GM12878 (cell line): ENCODE data around the gene CLBA1. TPM values are rescaled to one million over a fixed set of nuclear protein-coding genes. Genes with fewer than 3 reads are reported as not detected.
A peak's percentile ranks its signal among the peaks of the same experiment; 100 is the strongest.

Source experiments
- ATAC-seq: fragments of 200-7000 bp; cut with Tn5 transposase; 3 replicates; pipeline ENCODE4 v1.9.1; 2020; ENCODE audit warnings: mild to moderate bottlenecking, moderate library complexity
- BruUV-seq: library from RNA; stranded (reverse); fragments of 400-500 nt; replicated peaks from 2 replicates; lab custom pipeline; 2021; lab: Mats Ljungman, UMichigan
- CTCF ChIA-PET: fragments of 300-600 bp; sonication (Branson Sonifier 250); formaldehyde crosslinking; extraction: SDS; loops from one replicate; lab custom pipeline; 2021; ENCODE audit warnings: inconsistent platforms; lab: Yijun Ruan, JAX
- POLR2A ChIA-PET: fragments of 350-600 bp; formaldehyde crosslinking; extraction: SDS; loops from one replicate; lab custom pipeline; 2021; ENCODE audit warnings: inconsistent platforms; lab: Charles Lee
- RAD21 ChIA-PET: fragments of 300-600 bp; sonication (Branson Sonifier 250); formaldehyde crosslinking; loops from one replicate; lab custom pipeline; 2023; ENCODE audit warnings: antibody characterized with exemption; ENCODE audit not compliant: unreplicated experiment; lab: Charles Lee
- SMC1A ChIA-PET: fragments of 300-600 bp; sonication (Branson Sonifier 250); formaldehyde crosslinking; loops from one replicate; lab custom pipeline; 2023; ENCODE audit not compliant: unreplicated experiment, uncharacterized antibody; lab: Charles Lee
- DNase-seq: peaks from one replicate; pipeline ENCODE4 v3.0.0-alpha.2; 2011; ENCODE audit warnings: low read depth, low spot score
- FAIRE-seq: peaks from 3 replicates; lab custom pipeline; 2011; peaks lifted over from hg19 to GRCh38; lab: Jason Lieb, UNC
- H2AFZ ChIP-seq: 2 replicates; pipeline ENCODE4 v1.6.0; 2011; ENCODE audit warnings: low read depth, low read length, control low read depth; ENCODE audit not compliant: control insufficient read depth
- H3K27ac ChIP-seq: 2 replicates; pipeline ENCODE4 v1.5.1; 2011; ENCODE audit warnings: control low read depth; ENCODE audit not compliant: control insufficient read depth, insufficient read depth
- H3K27me3 ChIP-seq, 2 experiments: replicated peaks in 1 of 2; 2 replicates each; pipeline versions ENCODE4 v1.6.0 to v1.6.1; 2011; ENCODE audit warnings: low read length in 1 of 2; ENCODE audit not compliant: control insufficient read depth in 2 of 2, insufficient read depth in 2 of 2
- H3K36me3 ChIP-seq, 2 experiments: 2 replicates each; pipeline ENCODE4 v1.5.1; 2011; ENCODE audit warnings: low read length in 1 of 2; ENCODE audit not compliant: control insufficient read depth in 2 of 2, insufficient read depth in 2 of 2
- H3K4me1 ChIP-seq: 2 replicates; pipeline ENCODE4 v1.6.1; 2011; ENCODE audit warnings: mild to moderate bottlenecking, low read length, moderate library complexity, mixed read lengths; ENCODE audit not compliant: control insufficient read depth, insufficient read depth
- H3K4me2 ChIP-seq: 2 replicates; pipeline ENCODE4 v1.6.0; 2011; ENCODE audit warnings: control low read depth; ENCODE audit not compliant: control insufficient read depth, insufficient read depth
- H3K4me3 ChIP-seq: fragments of 200-600 bp; sonication (generic); 2 replicates; pipeline ENCODE4 v1.5.1; 2016
- H3K79me2 ChIP-seq: 2 replicates; pipeline ENCODE4 v1.6.0; 2011; ENCODE audit warnings: low read length; ENCODE audit not compliant: control insufficient read depth, insufficient read depth
- H3K9ac ChIP-seq: 2 replicates; pipeline ENCODE4 v1.8.0; 2011; ENCODE audit warnings: low read length, control low read depth, mixed read lengths; ENCODE audit not compliant: control insufficient read depth, insufficient read depth
- H3K9me3 ChIP-seq: replicated peaks from 3 replicates; pipeline ENCODE4 v1.5.1; 2011; ENCODE audit warnings: mild to moderate bottlenecking, low read length; ENCODE audit not compliant: control insufficient read depth, insufficient read depth
- H4K20me1 ChIP-seq: 2 replicates; pipeline ENCODE4 v1.6.0; 2011; ENCODE audit not compliant: control insufficient read depth, insufficient read depth
- ATF7 ChIP-seq: fragments of 450-650 bp; IDR thresholded peaks from 2 replicates; pipeline ENCODE4 v1.6.1; 2016; ENCODE audit warnings: low read depth, mild to moderate bottlenecking
- ESRRA ChIP-seq: IDR thresholded peaks from 2 replicates; pipeline ENCODE4 v1.6.1; 2012; ENCODE audit warnings: mild to moderate bottlenecking, low read length, improper control_type of control experiment
- HDAC2 ChIP-seq: fragments of 200-600 bp; sonication (generic); IDR thresholded peaks from 2 replicates; pipeline ENCODE4 v1.6.1; 2017
- MLLT1 ChIP-seq: fragments of 450-650 bp; IDR thresholded peaks from 2 replicates; pipeline ENCODE4 v1.6.1; 2016; ENCODE audit warnings: mild to moderate bottlenecking
- PKNOX1 ChIP-seq: fragments of 450-650 bp; IDR thresholded peaks from 2 replicates; pipeline ENCODE4 v1.6.1; 2016; ENCODE audit warnings: mild to moderate bottlenecking
- SIN3A ChIP-seq: IDR thresholded peaks from 2 replicates; pipeline ENCODE4 v1.6.1; 2012; ENCODE audit warnings: low read depth, low read length, improper control_type of control experiment
- TAF1 ChIP-seq: IDR thresholded peaks from 2 replicates; pipeline ENCODE4 v1.6.1; 2011; ENCODE audit warnings: mild to moderate bottlenecking, low read depth, low read length, borderline replicate concordance
- TCF12 ChIP-seq: IDR thresholded peaks from 2 replicates; pipeline ENCODE4 v1.6.1; 2011; ENCODE audit warnings: low read depth, mild to moderate bottlenecking, low read length
- USF1 ChIP-seq: IDR thresholded peaks from 2 replicates; pipeline ENCODE4 v1.6.1; 2011; ENCODE audit warnings: borderline replicate concordance, low read depth, mild to moderate bottlenecking, moderate library complexity, mixed read lengths, low read length; ENCODE audit not compliant: insufficient read depth; ENCODE audit errors: extremely low read length
- USF2 ChIP-seq: IDR thresholded peaks from 2 replicates; pipeline ENCODE4 v1.6.1; 2011; ENCODE audit warnings: low read depth, low read length, improper control_type of control experiment, borderline replicate concordance
- WRNIP1 ChIP-seq: IDR thresholded peaks from 2 replicates; pipeline ENCODE4 v1.6.1; 2011; ENCODE audit warnings: low read depth, low read length, improper control_type of control experiment, borderline replicate concordance
- ZBTB33 ChIP-seq: fragments of 450-650 bp; IDR thresholded peaks from 2 replicates; pipeline ENCODE4 v1.6.1; 2017; ENCODE audit warnings: mild to moderate bottlenecking
- ZNF217 ChIP-seq: fragments of 450-650 bp; IDR thresholded peaks from 2 replicates; pipeline ENCODE4 v1.6.1; 2017; ENCODE audit warnings: antibody characterized with exemption, mild to moderate bottlenecking
- WGBS: methylation state at CpG from one replicate; pipeline ENCODE4 v1.1.6; 2016; ENCODE audit warnings: low lambda C conversion rate; ENCODE audit not compliant: insufficient replicate concordance, insufficient coverage; ENCODE audit errors: missing lambda C conversion rate; 5-methylcytosine and 5-hydroxymethylcytosine counted together
- in situ Hi-C: fragments of 300-500 bp; cut with MboI; formaldehyde crosslinking; loops from 9 replicates; pipeline ENCODE4 v1.14.3; 2018; ENCODE audit warnings: mixed read lengths
- intact Hi-C: fragments of 100-400 bp; cut with micrococcal nuclease; formaldehyde crosslinking; loops from one replicate; pipeline ENCODE4 v1.14.2; 2022; ENCODE audit not compliant: unreplicated experiment
- polyA plus RNA-seq, 11 experiments: library from polyadenylated mRNA; depleted of rRNA in 4 of 11; unstranded in 6 of 11; stranded (reverse) in 5 of 11; fragments of >200 nt; fragmentation: Nextera tagmentation in 4 of 11; fragmentation: Illumina TruSeq in 1 of 11; extraction: Ambion mirVana in 4 of 11; extraction: Trizol in 1 of 11; gene quantifications; 1 replicate in 1 of 11; 2 replicates in 10 of 11; pipeline versions ENCODE4 v1.2.1 to v1.2.3, GENCODE V29; 2011 to 2016; ENCODE audit warnings: inconsistent platforms in 2 of 11, missing spikeins in 2 of 11, low read depth in 1 of 11
- total RNA-seq, 4 experiments: library from RNA; depleted of rRNA in 3 of 4; stranded (reverse); fragments of >200 nt in 3 of 4; fragmentation: Illumina TruSeq in 1 of 4; extraction: Trizol in 1 of 4; gene quantifications; 2 replicates each; pipeline versions ENCODE4 v1.2.1 to v1.2.3, GENCODE V29; 2013 to 2021

The CLBA1 gene
- total and polyA plus RNA-seq, 10 of the 15 experiments (the other 5 are each of a cell fraction or from before 2014, with no cell fraction given), result 0.07 to 1.1 (median 0.62) TPM; not detected in 1

- TF ChIP-seq ATF7, result no peak
- TF ChIP-seq TCF12, result no peak
- TF ChIP-seq, all 136 proteins: peak for 44
Measured at GRCh38 chr14:105020815-105021655, 35.4 kb downstream of the CLBA1 start, which contains the start of gene CDCA4 (continued).

GRCh38 chr14:105021656-105022275 is 36.2 kb downstream of the CLBA1 start:
- H3K4me1 ChIP-seq, result peaks cover 21% of the 10 kb centered on the region
- no peaks in the 10 kb centered on the region; the same call in 2 of the 3 replicates for H3K9me3 ChIP-seq
- H3K9ac ChIP-seq, result peak overlapping the region; percentile 95
- peaks cover 0 to 2% of the 10 kb centered on the region in 2 experiments; a peak in 2 of 4 replicates for H3K36me3 ChIP-seq
- in situ Hi-C loops (no loop called here), intact Hi-C loops (loop anchor here (5.0 kb wide), 1 partner anchor 46 kb away; the partner anchor contains the start of gene GPR132)
- ChIA-PET POLR2A (interaction anchor here (1.3 to 1.9 kb wide), 4 partner anchors 14 to 53 kb away, joined by 3 to 13 read pairs (median 6); no protein-coding TSS in a partner anchor), CTCF (interaction anchor here (1.3 kb wide), 1 partner anchor 64 kb away, joined by 4 read pairs; no protein-coding TSS in a partner anchor), SMC1A (no interaction called here), RAD21 (interaction anchor here (0.9 to 3.9 kb wide), 4 partner anchors 23 to 66 kb away, joined by 3 to 25 read pairs (median 12); partner anchors contain the start of gene GPR132)
- no peak for FAIRE-seq
- no peak for DNase-seq
- H3K4me2 ChIP-seq, result peak overlapping the region; percentile 78
- no peaks in the 10 kb centered on the region for H4K20me1 ChIP-seq
- peak overlapping the region; percentile 35 for H2AFZ ChIP-seq
- ATAC-seq, result no peak
- TSS peak; percentile 96 for BruUV-seq
- H3K27me3 ChIP-seq, result no peaks in the 10 kb centered on the region
- H3K4me3 ChIP-seq, result peak overlapping the region; percentile 72
- peak overlapping the region; percentile 93 for H3K27ac ChIP-seq
- 1% methylated on average over 19 of the region's 20 CpGs for WGBS
- peaks cover 57% of the 10 kb centered on the region for H3K79me2 ChIP-seq
- no peak for TF ChIP-seq MLLT1
- no peak for TF ChIP-seq ZBTB33
- no peak for TF ChIP-seq USF1
- no peak for TF ChIP-seq ZNF217
- no peak for TF ChIP-seq HDAC2
- TF ChIP-seq SIN3A, result no peak
- 0 out of 2 replicates have a peak, but pooled peaks have one; percentile 41 for TF ChIP-seq TAF1
- TF ChIP-seq WRNIP1, result no peak
- no peak for TF ChIP-seq ESRRA
- no peak for TF ChIP-seq USF2
- TF ChIP-seq PKNOX1, result peak; percentile 46
